Lower lobe of right lung (tissue), 2 donors: ENCODE data around the gene SLCO2A1. TPM values are rescaled to one million over a fixed set of nuclear protein-coding genes. Genes with fewer than 3 reads are reported as not detected.

Source experiments
- ATAC-seq, 2 donors: fragments of 200-7000 bp; cut with Tn5 transposase; one replicate each; pipeline ENCODE4 v1.9.1; 2020 to 2022; ENCODE audit warnings: mild to moderate bottlenecking in 2 of 2, moderate library complexity in 2 of 2
- DNase-seq: peaks from one replicate; pipeline ENCODE4 v3.0.0-alpha.2; 2020
- H3K27ac ChIP-seq: fragments of 200-600 bp; one replicate; pipeline ENCODE4 v1.8.0; 2022
- H3K27me3 ChIP-seq: fragments of 200-600 bp; one replicate; pipeline ENCODE4 v1.8.0; 2022; ENCODE audit warnings: low read depth
- H3K36me3 ChIP-seq: fragments of 200-600 bp; one replicate; pipeline ENCODE4 v1.8.0; 2022; ENCODE audit warnings: mild to moderate bottlenecking
- H3K4me1 ChIP-seq: fragments of 200-600 bp; one replicate; pipeline ENCODE4 v1.8.0; 2022
- H3K4me3 ChIP-seq: fragments of 200-600 bp; one replicate; pipeline ENCODE4 v1.8.0; 2022; ENCODE audit warnings: mild to moderate bottlenecking
- H3K9me3 ChIP-seq: fragments of 200-600 bp; one replicate; pipeline ENCODE4 v1.8.0; 2022
- intact Hi-C: fragments of 100-400 bp; cut with DNase I; formaldehyde crosslinking; loops from one replicate; pipeline ENCODE4 v1.11.0; 2022
- total RNA-seq: library from RNA; stranded (reverse); fragmentation: NEBNext Ultra II Directional; extraction: Animal tissue kit (Norgen Biotek cat#: 25700); gene quantifications from one replicate; pipeline ENCODE4 v1.2.1, GENCODE V29; 2021
- TF ChIP-seq, protein P1 (sequence below): fragments of 200-600 bp; IDR thresholded peaks from one replicate; pipeline ENCODE4 v1.8.0; 2022; ENCODE audit warnings: antibody characterized with exemption, mild to moderate bottlenecking
- donor health status: DM: no; HTN: yes; CAD: no; lungs with severe emphysema.

Gene SLCO2A1
- total RNA-seq, 1 donor from 2014 or later: 204 TPM

GRCh38 chr3:133956353-133956752 is 73.4 kb downstream of the SLCO2A1 start:
- Histone ChIP-seq H3K4me3 (no peak overlapping the region), H3K27me3 (no peaks in the 10 kb centered on the region), H3K36me3 (peaks cover 7% of the 10 kb centered on the region), H3K9me3 (no peaks in the 10 kb centered on the region), H3K4me1 (peaks cover 10% of the 10 kb centered on the region), H3K27ac (peak overlapping the region; percentile 18)
- DNase-seq (peak; percentile 37), ATAC-seq (no peak)
- TF ChIP-seq, protein P1, sequence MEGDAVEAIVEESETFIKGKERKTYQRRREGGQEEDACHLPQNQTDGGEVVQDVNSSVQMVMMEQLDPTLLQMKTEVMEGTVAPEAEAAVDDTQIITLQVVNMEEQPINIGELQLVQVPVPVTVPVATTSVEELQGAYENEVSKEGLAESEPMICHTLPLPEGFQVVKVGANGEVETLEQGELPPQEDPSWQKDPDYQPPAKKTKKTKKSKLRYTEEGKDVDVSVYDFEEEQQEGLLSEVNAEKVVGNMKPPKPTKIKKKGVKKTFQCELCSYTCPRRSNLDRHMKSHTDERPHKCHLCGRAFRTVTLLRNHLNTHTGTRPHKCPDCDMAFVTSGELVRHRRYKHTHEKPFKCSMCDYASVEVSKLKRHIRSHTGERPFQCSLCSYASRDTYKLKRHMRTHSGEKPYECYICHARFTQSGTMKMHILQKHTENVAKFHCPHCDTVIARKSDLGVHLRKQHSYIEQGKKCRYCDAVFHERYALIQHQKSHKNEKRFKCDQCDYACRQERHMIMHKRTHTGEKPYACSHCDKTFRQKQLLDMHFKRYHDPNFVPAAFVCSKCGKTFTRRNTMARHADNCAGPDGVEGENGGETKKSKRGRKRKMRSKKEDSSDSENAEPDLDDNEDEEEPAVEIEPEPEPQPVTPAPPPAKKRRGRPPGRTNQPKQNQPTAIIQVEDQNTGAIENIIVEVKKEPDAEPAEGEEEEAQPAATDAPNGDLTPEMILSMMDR: no peak
- intact Hi-C loops: no loop called here

GRCh38 chr3:133955892-133956291 is 73.8 kb downstream of the SLCO2A1 start:
- Histone ChIP-seq H3K4me1 (peaks cover 10% of the 10 kb centered on the region), H3K27me3 (no peaks in the 10 kb centered on the region), H3K4me3 (no peak overlapping the region), H3K27ac (peak overlapping the region; percentile 18), H3K36me3 (peaks cover 7% of the 10 kb centered on the region), H3K9me3 (no peaks in the 10 kb centered on the region)
- intact Hi-C loops: no loop called here
- DNase-seq (no peak), ATAC-seq (no peak)
- TF ChIP-seq, protein P1: no peak

- H3K9me3 ChIP-seq: no peaks in the 10 kb centered on the region
- H3K27me3 ChIP-seq: no peaks in the 10 kb centered on the region
- intact Hi-C loops: no loop called here
- TF ChIP-seq, protein P1: no peak
- H3K4me3 ChIP-seq: no peak overlapping the region
- peaks cover 10% of the 10 kb centered on the region for H3K4me1 ChIP-seq
- peak overlapping the region; percentile 11 for H3K27ac ChIP-seq
- no peak for ATAC-seq
- peaks cover 7% of the 10 kb centered on the region for H3K36me3 ChIP-seq
- no peak for DNase-seq
Observed at GRCh38 chr3:133954717-133955360, 74.9 kb downstream of the SLCO2A1 start.

- Histone ChIP-seq H3K27me3 (no peaks in the 10 kb centered on the region), H3K36me3 (peaks cover 7% of the 10 kb centered on the region), H3K4me3 (no peak overlapping the region), H3K27ac (no peak overlapping the region), H3K4me1 (peaks cover 21% of the 10 kb centered on the region), H3K9me3 (no peaks in the 10 kb centered on the region)
- no peak for DNase-seq
- intact Hi-C loops: no loop called here
- ATAC-seq: no peak
- TF ChIP-seq, protein P1: no peak
Observed at GRCh38 chr3:133953297-133953696, 76.4 kb downstream of the SLCO2A1 start.

DNA sequence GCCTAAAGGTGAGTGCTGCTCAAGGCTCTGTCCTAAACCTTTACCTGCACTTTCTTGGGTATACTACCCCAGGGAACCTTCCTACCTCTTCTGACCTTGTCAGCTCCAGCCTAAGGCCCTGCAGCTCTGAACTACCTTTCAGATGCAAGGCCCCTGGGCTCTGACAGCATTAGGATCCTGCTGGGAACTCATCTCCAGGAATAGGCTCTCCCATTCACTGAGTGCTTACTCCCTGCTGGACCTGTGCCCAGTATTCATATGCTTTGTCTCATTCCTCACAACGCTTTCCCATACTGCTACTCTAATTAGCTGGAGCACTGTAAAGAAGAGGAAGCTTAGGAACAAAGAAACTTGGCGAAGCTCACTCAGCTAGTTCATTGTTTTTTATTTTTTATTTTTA is 80.3 kb downstream of the SLCO2A1 start:
- Histone ChIP-seq H3K36me3 (no peaks in the 10 kb centered on the region), H3K9me3 (no peaks in the 10 kb centered on the region), H3K4me1 (peaks cover 46% of the 10 kb centered on the region), H3K27ac (peak overlapping the region; percentile 77), H3K27me3 (no peaks in the 10 kb centered on the region), H3K4me3 (no peak overlapping the region)
- ATAC-seq: no peak
- TF ChIP-seq, protein P1: no peak
- no peak for DNase-seq
- intact Hi-C loops: no loop called here
